Measurements from ENCODE around the gene SLC45A1. TPM values are rescaled to one million over a fixed set of nuclear protein-coding genes. Genes with fewer than 3 reads are reported as not detected.
"Not testable (repeated sequence)": the region's sequence is repeated elsewhere in the genome, so short reads cannot be mapped to it uniquely, and the experiment has no call there.

The SLC45A1 gene
- total RNA-seq, 1 donor from 2014 or later: 1.9 TPM

DNA sequence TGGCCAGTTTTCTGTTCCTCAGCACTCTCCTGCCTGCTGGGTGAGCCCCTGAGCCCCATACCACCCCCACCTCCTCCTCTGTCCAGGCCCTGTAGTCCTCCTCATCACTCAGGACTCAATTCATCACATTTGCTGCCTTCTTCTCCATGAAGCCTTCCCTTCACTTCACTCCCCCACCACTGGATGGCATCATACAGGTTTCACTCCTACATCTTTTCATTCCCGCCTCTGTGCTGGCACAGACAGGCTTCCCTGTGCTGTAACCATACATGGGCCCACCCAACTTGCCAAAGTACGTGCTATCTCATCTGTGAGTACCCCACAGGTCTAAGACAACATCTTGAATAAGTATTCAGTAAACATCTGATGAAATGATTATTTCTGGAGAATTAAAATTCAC lies 56.9 kb downstream of the SLC45A1 start:
- ATAC-seq (ENCODE audit: poor library complexity) (no peak), DNase-seq (no peak)
- intact Hi-C loops (cut with DNase I): loop anchor here (5.0 to 10.0 kb wide), 2 partner anchors 32 to 150 kb away; no protein-coding TSS in a partner anchor

DNA sequence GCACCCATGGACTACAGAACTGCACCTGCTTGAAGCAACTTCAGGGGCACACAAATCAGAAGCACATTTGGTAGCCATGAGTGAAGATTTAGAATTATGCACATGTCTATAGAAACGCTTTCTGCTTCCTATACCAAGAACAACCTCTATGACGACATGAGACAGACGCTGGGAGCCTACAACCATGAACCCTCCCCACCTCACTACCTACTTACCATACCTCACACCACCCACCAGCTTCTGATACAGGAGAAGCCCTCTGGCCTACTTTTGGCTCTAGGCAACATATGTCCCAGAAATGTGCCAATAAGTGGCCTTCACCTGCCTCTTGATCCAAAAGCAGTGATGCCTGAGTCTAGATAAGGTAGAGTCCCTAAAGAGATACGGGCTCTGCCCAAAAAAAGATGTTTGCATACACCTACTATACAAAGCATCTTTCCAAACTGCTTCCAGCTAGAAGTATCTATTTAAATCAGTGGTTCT lies 58.5 kb downstream of the SLC45A1 start:
- DNase-seq (no peak), ATAC-seq (ENCODE audit: poor library complexity) (no peak)
- intact Hi-C loops (cut with DNase I): loop anchor here (10.0 kb wide), 1 partner anchor 148 kb away; no protein-coding TSS in a partner anchor

- intact Hi-C loops (cut with DNase I): loop anchor here (10.0 kb wide), 1 partner anchor 147 kb away; no protein-coding TSS in a partner anchor
- DNase-seq: no peak
- ATAC-seq (ENCODE audit: poor library complexity): no peak
Measured at GRCh38 chr1:8377271-8377981, 59.5 kb downstream of the SLC45A1 start.

DNA sequence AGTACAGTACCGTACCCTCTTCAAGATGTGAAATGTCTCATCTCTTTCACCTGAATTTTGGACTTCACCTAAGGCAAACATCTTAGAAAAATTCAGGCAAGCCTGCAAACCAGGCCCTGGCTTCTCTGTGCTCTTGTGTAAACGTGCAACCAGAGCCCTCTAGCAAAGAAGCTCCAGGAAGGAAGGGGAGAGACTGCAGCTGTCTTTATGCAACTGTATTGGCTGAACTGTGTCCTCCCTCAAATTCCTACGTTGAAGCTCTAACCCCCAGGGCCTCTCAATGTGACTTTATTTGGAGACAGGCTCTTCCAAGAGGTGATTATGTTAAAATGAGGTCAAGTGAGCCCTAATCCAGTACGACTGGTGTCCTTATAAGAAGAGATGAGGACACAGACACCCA lies 60.3 kb downstream of the SLC45A1 start:
- intact Hi-C loops (cut with DNase I): loop anchor here (10.0 kb wide), 1 partner anchor 147 kb away; no protein-coding TSS in a partner anchor
- no peak for DNase-seq
- peak; percentile 13 for ATAC-seq (ENCODE audit: poor library complexity)

GRCh38 chr1:8378981-8379470 lies 61.1 kb downstream of the SLC45A1 start:
- intact Hi-C loops (cut with DNase I): loop anchor here (10.0 kb wide), 1 partner anchor 146 kb away; no protein-coding TSS in a partner anchor
- ATAC-seq (ENCODE audit: poor library complexity) (peak; percentile 17), DNase-seq (no peak)

DNA sequence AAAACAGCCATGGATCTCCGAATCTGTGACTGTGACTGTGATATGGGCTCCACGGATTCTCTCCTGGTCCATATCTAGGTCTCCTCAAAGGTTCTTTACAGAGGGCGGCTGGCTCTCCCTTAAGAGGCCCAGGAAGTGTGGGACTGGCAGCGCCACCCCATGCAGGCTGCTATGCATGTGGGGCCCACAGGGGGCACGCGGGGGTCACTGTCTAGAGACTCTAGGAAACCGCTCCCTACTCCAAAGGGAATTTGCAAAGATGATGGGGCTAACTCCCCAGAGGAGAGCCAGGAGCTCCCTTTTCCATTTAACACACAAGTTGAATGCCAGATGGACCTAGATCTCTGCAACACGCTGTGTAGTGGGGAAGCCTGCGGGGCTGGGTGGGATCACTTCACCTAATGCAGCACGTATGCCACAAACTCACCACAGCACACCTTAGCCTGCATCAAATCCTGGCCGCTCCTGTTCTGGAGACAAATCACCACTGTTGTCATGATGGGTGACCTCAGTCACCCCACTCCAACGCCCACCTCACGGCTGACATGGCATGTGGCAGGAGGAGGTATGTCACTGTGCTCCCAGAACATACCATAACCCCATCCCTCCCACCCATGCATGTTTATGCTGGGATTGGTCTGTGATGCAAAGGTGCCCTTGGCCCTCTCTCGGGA lies 61.7 kb downstream of the SLC45A1 start:
- ATAC-seq (ENCODE audit: poor library complexity) (no peak), DNase-seq (no peak)
- intact Hi-C loops (cut with DNase I): loop anchor here (10.0 kb wide), 1 partner anchor 145 kb away; no protein-coding TSS in a partner anchor

- intact Hi-C loops (cut with DNase I); ATAC-seq (ENCODE audit: poor library complexity); DNase-seq: not testable (repeated sequence)
Measured at GRCh38 chr1:8380310-8380709, 62.4 kb downstream of the SLC45A1 start.

DNA sequence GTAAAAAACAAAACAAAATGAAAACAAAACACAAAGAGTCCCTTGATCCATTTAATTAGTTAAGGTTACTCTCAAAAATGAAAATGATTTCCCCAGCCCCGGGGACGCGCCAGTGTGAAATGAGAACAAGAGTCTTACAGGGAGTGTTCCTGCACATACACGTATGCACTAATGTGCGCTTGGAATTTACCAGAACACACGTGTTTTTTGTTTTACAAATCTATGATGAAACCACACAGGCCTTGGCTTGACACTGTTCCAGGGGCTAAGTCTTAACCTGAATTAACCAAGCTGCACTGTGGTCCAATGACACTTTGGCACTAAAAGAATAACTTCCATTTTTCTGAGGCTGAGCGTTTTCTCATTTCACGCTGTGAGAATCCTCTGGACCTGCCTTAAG lies 63.7 kb downstream of the SLC45A1 start:
- ATAC-seq (ENCODE audit: poor library complexity) (no peak), DNase-seq (no peak)
- intact Hi-C loops (cut with DNase I): no loop called here

- ATAC-seq (ENCODE audit: poor library complexity): peak; percentile 32
- no peak for DNase-seq
- intact Hi-C loops (cut with DNase I): no loop called here
Measured at GRCh38 chr1:8382051-8382505, 64.2 kb downstream of the SLC45A1 start.

DNA sequence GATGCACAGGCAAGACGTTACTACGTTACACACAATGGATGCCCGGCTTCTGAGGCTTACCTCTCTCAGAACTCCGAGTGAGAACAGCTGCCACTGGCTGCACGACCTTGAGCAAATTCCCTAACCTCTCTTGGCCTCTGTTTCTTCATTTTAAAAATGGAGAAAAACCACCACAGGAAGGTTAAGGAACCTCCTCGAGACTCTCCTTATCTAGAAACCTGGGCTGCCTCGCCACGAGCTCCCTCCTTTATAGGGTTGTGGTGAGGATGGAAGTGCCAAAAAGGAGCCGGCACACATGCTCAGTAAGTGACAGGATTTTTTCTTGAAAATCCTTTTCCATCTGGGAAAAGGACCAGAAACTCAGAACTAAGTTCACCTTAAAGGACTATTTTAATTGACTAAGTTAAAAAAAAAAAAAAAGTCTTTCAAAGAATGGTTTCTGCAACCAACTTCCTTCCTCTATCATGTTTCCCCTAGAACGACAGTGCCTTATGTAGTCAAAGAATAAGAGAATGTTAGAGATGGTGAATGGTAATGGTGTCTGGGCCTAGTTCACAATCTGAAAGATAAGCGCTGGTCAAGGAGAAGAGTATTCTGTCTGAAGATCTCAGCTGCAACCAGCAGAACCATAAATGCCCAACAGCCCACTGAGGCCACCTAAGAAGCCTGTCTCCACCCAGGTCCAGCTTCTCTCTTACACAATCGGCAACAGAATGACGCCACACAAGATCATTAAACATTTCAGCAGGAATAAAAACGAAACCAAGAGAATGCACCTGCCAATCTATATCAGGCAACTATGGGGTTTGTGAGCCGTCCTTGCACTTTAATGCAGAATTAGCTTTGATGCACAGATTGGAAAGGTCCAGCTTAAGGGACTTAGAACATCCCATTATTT lies 64.9 kb downstream of the SLC45A1 start:
- no peak for ATAC-seq (ENCODE audit: poor library complexity)
- DNase-seq: no peak
- intact Hi-C loops (cut with DNase I): no loop called here

GRCh38 chr1:8384088-8384487 lies 66.2 kb downstream of the SLC45A1 start:
- intact Hi-C loops (cut with DNase I): no loop called here
- ATAC-seq (ENCODE audit: poor library complexity): no peak
- DNase-seq: no peak

- no peak for DNase-seq
- intact Hi-C loops (cut with DNase I): no loop called here
- peak; percentile 44 for ATAC-seq (ENCODE audit: poor library complexity)
Measured at GRCh38 chr1:8384577-8384976, 66.7 kb downstream of the SLC45A1 start.

GRCh38 chr1:8386247-8386646 lies 68.3 kb downstream of the SLC45A1 start:
- DNase-seq: no peak
- intact Hi-C loops (cut with DNase I): no loop called here
- no peak for ATAC-seq (ENCODE audit: poor library complexity)

GRCh38 chr1:8388732-8389562 lies 71.0 kb downstream of the SLC45A1 start:
- no peak for DNase-seq
- intact Hi-C loops (cut with DNase I): no loop called here
- ATAC-seq (ENCODE audit: poor library complexity): no peak

DNA sequence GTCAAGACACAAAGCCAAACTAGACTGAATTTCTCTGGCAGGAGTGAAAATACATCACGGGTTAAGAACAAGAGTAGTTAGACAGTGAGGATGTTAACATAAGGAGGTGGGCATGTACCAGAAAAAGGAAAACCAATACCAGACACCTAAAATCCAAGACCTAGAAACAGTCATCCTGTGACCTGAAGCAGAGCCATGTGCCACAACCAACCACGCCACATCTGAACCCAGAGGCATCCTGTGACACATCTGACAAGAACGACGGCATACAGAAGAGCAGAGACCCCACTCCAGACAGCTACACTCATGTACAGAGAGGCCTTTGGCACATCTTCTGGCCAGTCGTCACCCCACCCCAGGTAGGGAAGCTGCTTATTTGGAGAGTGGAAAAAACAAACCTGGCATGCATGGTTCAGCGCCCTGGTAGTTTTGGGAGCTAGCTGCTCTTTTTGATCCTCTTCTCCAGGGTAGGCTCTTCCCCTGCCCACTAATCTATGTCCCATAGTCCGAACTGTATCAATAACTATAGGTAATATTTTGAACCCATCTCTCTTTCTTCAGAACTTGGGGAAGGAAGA lies 72.1 kb downstream of the SLC45A1 start:
- DNase-seq (no peak), ATAC-seq (ENCODE audit: poor library complexity) (no peak)
- intact Hi-C loops (cut with DNase I): no loop called here

DNA sequence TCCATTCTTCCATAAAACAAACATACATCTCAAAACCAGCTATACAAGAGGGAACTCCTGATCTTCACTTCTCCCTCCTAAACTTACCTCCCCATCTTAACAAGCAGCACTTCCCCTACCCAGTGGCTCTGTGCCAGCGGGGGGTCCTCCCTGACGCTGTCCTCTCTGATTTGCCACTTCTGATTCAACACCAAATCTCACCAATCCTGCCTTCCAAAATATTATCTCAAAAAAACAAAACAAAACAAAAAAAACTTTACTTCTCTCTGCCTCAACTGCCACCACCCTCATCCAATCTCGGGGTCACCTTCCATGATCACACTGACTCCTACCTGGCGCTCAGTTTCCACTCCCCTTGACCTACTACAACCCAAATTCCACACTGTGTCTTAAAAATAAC lies 72.8 kb downstream of the SLC45A1 start:
- intact Hi-C loops (cut with DNase I): no loop called here
- no peak for DNase-seq
- no peak for ATAC-seq (ENCODE audit: poor library complexity)

DNA sequence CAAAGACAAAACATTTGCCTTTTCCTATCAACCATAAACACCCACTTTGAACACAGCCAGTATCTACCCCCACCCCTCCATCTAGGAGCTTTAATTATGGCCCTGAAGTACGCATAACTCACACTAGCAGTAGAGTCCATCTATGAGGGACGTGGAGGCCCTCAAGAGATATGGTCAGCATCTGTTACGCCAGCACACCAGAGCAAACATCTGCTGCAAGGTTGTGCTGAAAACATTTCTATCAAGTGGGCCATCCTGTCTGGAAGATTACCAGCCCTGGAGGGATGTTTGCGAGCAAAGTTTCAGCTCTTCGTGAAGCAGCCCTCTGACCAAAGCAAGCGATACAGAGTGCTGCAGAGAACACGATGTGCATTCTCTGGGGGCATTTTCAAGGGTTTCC lies 74.6 kb downstream of the SLC45A1 start:
- ATAC-seq (ENCODE audit: poor library complexity): no peak
- intact Hi-C loops (cut with DNase I): no loop called here

More for the DNA sequence above, 74.6 kb downstream of the SLC45A1 start:
- no peak for DNase-seq
